GM23248 (cell line): Measurements from ENCODE around the gene NBEAL2. TPM values are rescaled to one million over a fixed set of nuclear protein-coding genes. Genes with fewer than 3 reads are reported as not detected.
"Not testable (repeated sequence)": the region's sequence is repeated elsewhere in the genome, so short reads cannot be mapped to it uniquely, and the experiment has no call there.

ENCODE experiments used
- DNase-seq: peaks from one replicate; pipeline ENCODE4 v3.0.0-alpha.2; 2015
- H2AFZ ChIP-seq: fragments of 200-600 bp; sonication (generic); 2 replicates; pipeline ENCODE4 v1.6.1; 2016; ENCODE audit warnings: antibody characterized with exemption
- H3F3A ChIP-seq: fragments of 200-600 bp; sonication (generic); 2 replicates; pipeline ENCODE4 v1.6.1; 2016; ENCODE audit warnings: mild to moderate bottlenecking, antibody characterized with exemption, mixed run types; ENCODE audit not compliant: insufficient read depth
- H3K27ac ChIP-seq: fragments of 200-600 bp; sonication (generic); 2 replicates; pipeline ENCODE4 v1.5.1; 2016; ENCODE audit warnings: mild to moderate bottlenecking
- H3K27me3 ChIP-seq: fragments of 200-600 bp; sonication (generic); replicated peaks from 2 replicates; pipeline ENCODE4 v1.6.1; 2016; ENCODE audit warnings: mild to moderate bottlenecking; ENCODE audit not compliant: insufficient read depth
- H3K36me3 ChIP-seq: fragments of 200-600 bp; sonication (generic); 2 replicates; pipeline ENCODE4 v1.6.1; 2016; ENCODE audit warnings: low read depth, mild to moderate bottlenecking
- H3K4me1 ChIP-seq: fragments of 200-600 bp; sonication (generic); 2 replicates; pipeline ENCODE4 v1.6.1; 2016; ENCODE audit warnings: mild to moderate bottlenecking; ENCODE audit not compliant: insufficient read depth
- H3K4me2 ChIP-seq: fragments of 200-600 bp; sonication (generic); one replicate; pipeline ENCODE4 v1.6.1; 2016; ENCODE audit warnings: mild to moderate bottlenecking; ENCODE audit not compliant: unreplicated experiment
- H3K4me3 ChIP-seq: fragments of 200-600 bp; sonication (generic); 2 replicates; pipeline ENCODE4 v1.5.1; 2016; ENCODE audit warnings: mild to moderate bottlenecking
- H3K79me2 ChIP-seq: fragments of 200-600 bp; sonication (generic); 2 replicates; pipeline ENCODE4 v1.6.1; 2016; ENCODE audit warnings: mild to moderate bottlenecking; ENCODE audit not compliant: insufficient read depth
- H3K9ac ChIP-seq: fragments of 200-600 bp; sonication (generic); 2 replicates; pipeline ENCODE4 v1.6.1; 2016; ENCODE audit warnings: mild to moderate bottlenecking
- H3K9me2 ChIP-seq: fragments of 200-600 bp; sonication (generic); 2 replicates; pipeline ENCODE4 v1.6.1; 2016; ENCODE audit warnings: mixed run types, mild to moderate bottlenecking, moderate library complexity; ENCODE audit not compliant: insufficient read depth
- H3K9me3 ChIP-seq: fragments of 200-600 bp; sonication (generic); one replicate; pipeline ENCODE4 v1.6.1; 2017; ENCODE audit warnings: low read depth
- H4K20me1 ChIP-seq: fragments of 200-600 bp; sonication (generic); 2 replicates; pipeline ENCODE4 v1.6.0; 2016; ENCODE audit not compliant: insufficient read depth
- EZH2 ChIP-seq: fragments of 200-600 bp; sonication (generic); IDR thresholded peaks from 2 replicates; pipeline ENCODE4 v1.6.1; 2018; ENCODE audit warnings: antibody characterized with exemption, mild to moderate bottlenecking; ENCODE audit not compliant: insufficient read depth, poor library complexity, severe bottlenecking
- EZH2phosphoT487 ChIP-seq: fragments of 200-600 bp; sonication (generic); IDR thresholded peaks from 2 replicates; pipeline ENCODE4 v1.6.1; 2018; ENCODE audit warnings: antibody characterized with exemption, moderate library complexity, mild to moderate bottlenecking, low read depth; ENCODE audit not compliant: insufficient read depth
- WGBS, 2 experiments: methylation state at CpG; one replicate each; pipeline ENCODE4 v1.1.6; 2015 to 2017; ENCODE audit warnings: low lambda C conversion rate in 2 of 2, low coverage in 1 of 2; ENCODE audit errors: missing lambda C conversion rate in 2 of 2; 5-methylcytosine and 5-hydroxymethylcytosine counted together
- in situ Hi-C: fragments of 300-500 bp; cut with MboI; formaldehyde crosslinking; loops from 2 replicates; pipeline ENCODE4 v1.15.0; 2020
- polyA plus RNA-seq: library from polyadenylated mRNA; unstranded; fragments of >200 nt; fragmentation: Nextera tagmentation; extraction: Ambion mirVana; gene quantifications from 2 replicates; pipeline ENCODE4 v1.2.1, GENCODE V29; 2016
- total RNA-seq: library from RNA; depleted of rRNA; stranded (reverse); fragments of >200 nt; shearing (Covaris generic); gene quantifications from 2 replicates; pipeline ENCODE4 v1.2.3, GENCODE V29; 2014

The NBEAL2 gene
- total and polyA plus RNA-seq, 2 experiments from 2014 or later, result 0.94 to 2.8 TPM

DNA sequence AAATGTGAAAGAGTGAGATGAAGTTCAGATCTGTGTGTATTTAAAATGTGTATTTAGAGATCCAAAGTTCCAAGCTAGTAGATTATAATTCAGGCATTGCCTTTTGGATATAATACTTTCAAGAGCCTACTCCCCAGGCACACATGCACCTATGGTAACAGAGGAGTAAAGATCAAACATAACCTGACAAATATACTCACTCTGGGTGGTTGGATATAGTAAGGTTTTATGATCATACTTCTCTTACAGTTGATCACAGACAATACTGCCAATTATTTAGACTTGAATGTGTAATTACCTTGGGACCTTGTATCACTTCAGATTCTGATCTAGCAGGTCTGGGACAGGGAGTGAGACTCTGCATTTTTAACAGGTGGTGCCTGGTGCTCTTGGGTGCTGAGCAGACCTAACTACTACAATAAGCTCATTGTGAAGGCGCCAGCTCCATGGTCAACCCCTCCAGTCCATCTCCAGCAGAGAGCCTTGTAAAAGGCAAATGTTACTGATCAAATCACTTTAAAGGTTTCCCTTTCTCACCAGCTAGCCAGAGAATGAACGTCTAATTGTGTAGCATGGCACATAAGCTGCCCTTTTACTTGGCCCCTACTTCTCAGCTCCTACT, 55.5 kb downstream of the NBEAL2 start:
- no peak overlapping the region for H3K4me3 ChIP-seq
- H3K4me2 ChIP-seq, result no peak overlapping the region
- H2AFZ ChIP-seq, result no peak overlapping the region
- no peak overlapping the region for H3K9ac ChIP-seq
- H3K27me3 ChIP-seq, result no peaks in the 10 kb centered on the region
- 71 to 78% methylated on average over 2 of the region's 2 CpGs for WGBS, 2 experiments
- H3K4me1 ChIP-seq, result peaks cover 6% of the 10 kb centered on the region; the same call in 1 of the 2 replicates
- no peak for DNase-seq
- H3K9me3 ChIP-seq, result no peaks in the 10 kb centered on the region
- peaks cover 21% of the 10 kb centered on the region for H3K79me2 ChIP-seq
- H4K20me1 ChIP-seq, result no peaks in the 10 kb centered on the region
- H3K9me2 ChIP-seq, result no peaks in the 10 kb centered on the region
- no peak for TF ChIP-seq EZH2
- TF ChIP-seq EZH2phosphoT487, result no peak
- in situ Hi-C loops, result no loop called here
- no peaks in the 10 kb centered on the region for H3F3A ChIP-seq
- H3K36me3 ChIP-seq, result peaks cover 22% of the 10 kb centered on the region
- H3K27ac ChIP-seq, result no peak overlapping the region

GRCh38 chr3:47035645-47036044, 56.2 kb downstream of the NBEAL2 start:
- WGBS, 2 experiments, result 59 to 67% methylated on average over 2 of the region's 2 CpGs
- H3K4me3 ChIP-seq, result no peak overlapping the region
- no peaks in the 10 kb centered on the region for H3F3A ChIP-seq
- H3K9me2 ChIP-seq, result no peaks in the 10 kb centered on the region
- in situ Hi-C loops, result no loop called here
- H3K9me3 ChIP-seq, result no peaks in the 10 kb centered on the region
- peaks cover 6% of the 10 kb centered on the region; the same call in 1 of the 2 replicates for H3K4me1 ChIP-seq
- H2AFZ ChIP-seq, result no peak overlapping the region
- TF ChIP-seq EZH2phosphoT487 (no peak), EZH2 (no peak)
- H4K20me1 ChIP-seq, result no peaks in the 10 kb centered on the region
- H3K4me2 ChIP-seq, result no peak overlapping the region
- no peak overlapping the region for H3K27ac ChIP-seq
- DNase-seq, result no peak
- no peaks in the 10 kb centered on the region for H3K27me3 ChIP-seq
- H3K36me3 ChIP-seq, result peaks cover 25% of the 10 kb centered on the region
- H3K9ac ChIP-seq, result no peak overlapping the region
- H3K79me2 ChIP-seq, result peaks cover 15% of the 10 kb centered on the region; the same call in 1 of the 2 replicates

- Histone ChIP-seq H3K9me3 (no peaks in the 10 kb centered on the region), H3K4me2 (no peak overlapping the region), H2AFZ (no peak overlapping the region), H3K36me3 (peaks cover 26% of the 10 kb centered on the region), H3K4me1 (peaks cover 6% of the 10 kb centered on the region; the same call in 1 of the 2 replicates), H3K27me3 (no peaks in the 10 kb centered on the region), H4K20me1 (no peaks in the 10 kb centered on the region), H3K4me3 (no peak overlapping the region), H3F3A (no peaks in the 10 kb centered on the region), H3K9me2 (no peaks in the 10 kb centered on the region), H3K27ac (no peak overlapping the region), H3K9ac (no peak overlapping the region), H3K79me2 (peaks cover 17% of the 10 kb centered on the region; the same call in 1 of the 2 replicates)
- no peak for TF ChIP-seq EZH2phosphoT487
- no peak for TF ChIP-seq EZH2
- DNase-seq, result no peak
- 48 to 57% methylated on average over 3 of the region's 3 CpGs for WGBS, 2 experiments
- in situ Hi-C loops, result no loop called here
Observed at GRCh38 chr3:47036145-47036544, 56.7 kb downstream of the NBEAL2 start.

- H3F3A ChIP-seq, H4K20me1 ChIP-seq, H3K27ac ChIP-seq, DNase-seq, H3K9me3 ChIP-seq, H3K27me3 ChIP-seq, H3K4me1 ChIP-seq, in situ Hi-C loops, H3K4me3 ChIP-seq, H2AFZ ChIP-seq, H3K4me2 ChIP-seq, H3K9me2 ChIP-seq, H3K9ac ChIP-seq: not testable (repeated sequence)
- peaks cover 38% of the 10 kb centered on the region for H3K36me3 ChIP-seq
- H3K79me2 ChIP-seq, result peaks cover 18% of the 10 kb centered on the region; the same call in 1 of the 2 replicates
- 74 to 82% methylated on average over 4 to 6 of the region's 6 CpGs for WGBS, 2 experiments
Observed at GRCh38 chr3:47037302-47037701, 57.8 kb downstream of the NBEAL2 start.
